Activated T-cell treated with anti-CD3 and anti-CD28 coated beads, Interleukin-2, amount 50 U/mL, for 48 hours (primary cell): Measurements from ENCODE around the gene PLEKHA1.

Experiments
- DNase-seq, 2 experiments: peaks; one replicate each; pipeline ENCODE4 v3.0.0-alpha.2; 2020

PLEKHA1 gene

DNA sequence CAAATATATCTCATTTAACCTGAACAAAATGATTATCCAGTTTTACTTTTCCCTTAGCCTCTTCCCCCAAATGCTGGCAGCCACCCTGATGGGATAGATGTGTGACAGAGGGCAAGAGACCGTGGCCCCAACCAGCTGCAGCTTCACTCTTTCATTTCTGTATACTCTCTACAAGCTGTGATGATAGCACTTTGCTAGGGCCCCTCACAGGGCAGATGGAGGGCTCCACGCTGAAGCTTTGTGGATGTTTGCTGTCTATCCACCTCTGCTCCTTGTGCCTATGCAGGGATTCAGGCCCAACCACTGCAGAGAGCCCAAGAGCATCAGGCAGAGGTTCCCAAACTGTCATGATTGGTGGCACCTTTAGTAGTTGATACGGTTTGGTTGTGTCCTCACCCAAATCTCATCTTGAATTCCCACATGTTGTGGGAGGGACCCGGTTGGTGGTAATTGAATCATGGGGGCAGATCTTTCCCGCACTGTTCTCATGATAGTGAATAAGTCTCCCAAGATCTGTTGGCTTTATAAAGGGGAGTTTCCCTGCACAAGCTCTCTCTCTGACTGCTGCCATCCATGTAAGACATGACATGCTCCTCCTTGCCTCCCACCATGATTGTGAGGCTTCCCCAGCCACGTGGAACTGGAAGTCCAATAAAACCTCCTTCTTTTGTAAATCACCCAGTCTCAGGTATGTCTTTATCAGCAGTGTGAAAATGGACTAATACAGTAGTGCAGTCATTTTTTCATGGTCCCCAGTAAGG lies 107.0 kb downstream of the PLEKHA1 start:
- DNase-seq: no peak
